ENCODE measurements around the gene MLXIP.
"Not testable (repeated sequence)": the region's sequence is repeated elsewhere in the genome, so short reads cannot be mapped to it uniquely, and the experiment has no call there.

Gene MLXIP

DNA sequence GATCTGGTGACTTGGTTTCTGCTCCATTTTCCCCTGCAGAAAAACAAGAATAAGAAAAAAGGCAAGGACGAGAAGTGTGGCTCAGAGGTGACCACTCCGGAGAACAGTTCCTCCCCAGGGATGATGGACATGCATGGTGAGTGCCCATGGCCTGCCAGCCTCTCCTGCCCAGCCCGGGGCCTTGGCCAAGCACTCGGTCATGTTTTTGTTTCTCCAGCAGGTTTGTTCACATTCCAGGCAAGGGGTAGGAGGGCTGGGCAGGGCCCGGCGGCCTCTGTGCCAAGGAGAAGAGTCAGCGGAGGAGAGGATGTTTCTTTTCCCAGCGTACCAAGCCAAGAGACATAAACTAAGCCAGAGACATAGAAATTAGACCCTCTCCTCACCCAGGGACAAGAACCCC lies 43.3 kb upstream of the MLXIP start:
- TF ChIP-seq, protein P1, sequence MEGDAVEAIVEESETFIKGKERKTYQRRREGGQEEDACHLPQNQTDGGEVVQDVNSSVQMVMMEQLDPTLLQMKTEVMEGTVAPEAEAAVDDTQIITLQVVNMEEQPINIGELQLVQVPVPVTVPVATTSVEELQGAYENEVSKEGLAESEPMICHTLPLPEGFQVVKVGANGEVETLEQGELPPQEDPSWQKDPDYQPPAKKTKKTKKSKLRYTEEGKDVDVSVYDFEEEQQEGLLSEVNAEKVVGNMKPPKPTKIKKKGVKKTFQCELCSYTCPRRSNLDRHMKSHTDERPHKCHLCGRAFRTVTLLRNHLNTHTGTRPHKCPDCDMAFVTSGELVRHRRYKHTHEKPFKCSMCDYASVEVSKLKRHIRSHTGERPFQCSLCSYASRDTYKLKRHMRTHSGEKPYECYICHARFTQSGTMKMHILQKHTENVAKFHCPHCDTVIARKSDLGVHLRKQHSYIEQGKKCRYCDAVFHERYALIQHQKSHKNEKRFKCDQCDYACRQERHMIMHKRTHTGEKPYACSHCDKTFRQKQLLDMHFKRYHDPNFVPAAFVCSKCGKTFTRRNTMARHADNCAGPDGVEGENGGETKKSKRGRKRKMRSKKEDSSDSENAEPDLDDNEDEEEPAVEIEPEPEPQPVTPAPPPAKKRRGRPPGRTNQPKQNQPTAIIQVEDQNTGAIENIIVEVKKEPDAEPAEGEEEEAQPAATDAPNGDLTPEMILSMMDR (conservative IDR thresholded peaks at IDR 0.05; ENCODE audit: low read depth, low read length), result no peak
- DNase-seq (ENCODE audit: low read depth), result no peak
- no peak overlapping the region for H3K4me3 ChIP-seq (ENCODE audit: low read length)

DNA sequence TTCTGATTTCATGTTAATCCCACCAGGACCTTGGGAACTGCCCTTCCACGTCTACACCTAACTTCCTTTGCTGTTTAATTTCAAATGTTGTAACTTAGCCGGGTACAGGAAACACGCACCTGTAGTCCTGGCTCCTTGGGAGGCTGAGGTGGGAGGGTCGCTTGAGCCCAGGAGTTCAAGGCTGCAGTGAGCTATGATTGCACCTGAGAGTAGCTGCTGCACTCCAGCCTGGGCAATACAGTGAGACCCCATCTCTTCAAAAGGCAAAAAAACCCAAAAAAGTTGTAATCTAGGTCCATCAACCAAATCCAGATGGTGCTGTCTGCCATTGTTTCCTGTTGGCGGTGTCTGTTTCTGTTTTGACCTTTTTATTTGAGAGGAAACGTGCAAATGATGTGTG lies 42.4 kb upstream of the MLXIP start:
- no peak for DNase-seq (ENCODE audit: low read depth)
- TF ChIP-seq, protein P1 (conservative IDR thresholded peaks at IDR 0.05; ENCODE audit: low read depth, low read length), result no peak
- H3K4me3 ChIP-seq (ENCODE audit: low read length), result no peak overlapping the region

DNA sequence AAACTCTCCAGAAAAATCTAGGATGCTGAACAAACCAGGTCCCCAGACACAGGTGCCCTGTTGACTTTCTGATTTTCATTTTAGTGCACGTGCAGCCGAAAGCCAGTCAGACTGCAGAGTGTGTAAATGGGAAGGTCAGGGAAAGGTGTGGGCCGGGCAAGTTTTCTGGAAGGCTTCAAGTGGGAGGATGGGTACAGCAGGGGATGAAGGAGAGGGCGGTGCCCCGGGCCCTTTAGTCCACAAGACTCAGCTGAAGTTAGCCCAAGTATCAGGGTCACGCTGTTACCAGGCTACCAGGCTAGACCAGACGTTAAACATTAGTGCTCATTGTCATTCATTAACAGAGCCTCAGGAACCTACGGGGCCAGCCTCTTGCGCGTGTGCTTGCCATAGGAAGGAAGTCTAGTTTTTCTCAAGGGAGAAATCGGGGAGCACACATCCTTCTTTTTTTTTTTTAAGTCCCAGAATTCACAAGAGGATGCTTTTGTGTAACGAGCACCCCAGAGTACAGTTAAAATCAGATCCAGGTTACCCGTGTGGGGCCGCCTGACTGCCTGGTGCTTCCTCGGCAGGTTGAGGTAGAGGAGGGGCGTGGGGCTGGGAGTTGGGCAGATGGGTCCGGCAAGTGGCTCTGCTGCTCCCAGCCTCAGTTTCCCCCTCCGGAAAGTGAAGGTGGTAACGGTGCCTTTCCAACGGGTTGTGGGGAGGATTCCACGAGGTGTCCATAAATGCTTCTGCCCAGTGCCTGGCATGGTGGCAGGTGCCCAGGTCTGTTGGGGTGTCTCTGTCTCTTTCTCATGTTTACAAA lies 37.8 kb upstream of the MLXIP start:
- H3K4me3 ChIP-seq (ENCODE audit: low read length), result no peak overlapping the region
- no peak for DNase-seq (ENCODE audit: low read depth)
- TF ChIP-seq, protein P1 (conservative IDR thresholded peaks at IDR 0.05; ENCODE audit: low read depth, low read length), result no peak

DNA sequence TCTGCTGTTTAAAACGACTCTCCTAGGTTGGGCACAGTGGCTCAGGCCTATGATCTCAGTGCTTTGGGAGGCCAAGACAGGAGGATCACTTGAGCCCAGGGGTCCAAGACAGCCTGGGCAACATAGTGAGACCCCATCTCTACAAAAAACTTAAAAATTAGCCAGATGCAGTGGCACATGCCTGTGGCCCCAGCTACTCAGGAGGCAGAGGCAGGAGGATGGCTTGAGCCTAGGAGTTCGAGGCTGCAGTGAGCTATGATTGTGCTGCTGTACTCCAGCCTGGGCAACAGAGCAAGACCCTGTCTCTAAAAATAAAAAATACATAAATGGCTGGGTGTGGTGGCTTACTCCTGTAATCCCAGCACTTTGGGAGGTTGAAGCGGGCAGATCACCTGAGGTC lies 37.1 kb upstream of the MLXIP start:
- H3K4me3 ChIP-seq (ENCODE audit: low read length), result not testable (repeated sequence)

DNA sequence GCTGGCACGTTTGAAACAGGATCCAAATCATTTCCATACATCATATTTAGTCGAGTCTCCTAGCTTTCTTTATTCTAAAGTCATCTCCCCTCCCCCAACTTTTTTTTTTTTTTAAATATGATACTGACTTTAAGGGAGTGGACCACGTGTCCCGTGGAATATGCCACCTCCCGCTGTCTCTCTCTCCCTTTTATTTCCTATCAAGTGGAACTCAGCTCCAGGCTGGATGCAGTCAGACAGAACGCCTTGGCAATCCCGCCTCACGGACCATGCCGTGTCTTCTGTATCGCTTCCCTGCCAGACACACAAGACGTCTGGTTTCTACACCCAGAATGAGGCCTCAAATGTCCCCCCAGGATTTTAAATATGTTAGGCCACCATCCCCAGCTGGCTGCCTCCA lies 35.6 kb upstream of the MLXIP start:
- TF ChIP-seq, protein P1 (conservative IDR thresholded peaks at IDR 0.05; ENCODE audit: low read depth, low read length), result no peak
- no peak for DNase-seq (ENCODE audit: low read depth)
- no peak overlapping the region for H3K4me3 ChIP-seq (ENCODE audit: low read length)

More for the DNA sequence above, 37.1 kb upstream of the MLXIP start:
- DNase-seq (ENCODE audit: low read depth), result not testable (repeated sequence)

DNA sequence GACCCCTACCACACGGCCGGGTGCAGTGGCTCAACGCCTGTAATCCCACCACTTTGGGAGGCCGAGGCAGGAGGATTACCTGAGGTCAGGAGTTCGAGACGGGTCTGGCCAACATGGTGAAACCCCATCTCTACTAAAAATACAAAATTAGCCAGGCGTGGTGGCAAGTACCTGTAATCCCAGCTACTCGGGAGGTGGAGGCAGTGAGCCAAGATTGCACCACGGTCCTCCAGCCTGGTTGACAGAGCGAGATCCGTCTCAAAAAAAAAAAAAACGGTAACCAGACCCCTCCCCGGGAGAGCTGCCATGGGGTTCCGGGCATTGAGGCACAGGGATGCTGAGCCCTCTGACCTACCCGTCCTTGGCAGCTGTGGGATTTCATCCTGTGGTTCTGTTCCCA lies 35.1 kb upstream of the MLXIP start:
- no peak for DNase-seq (ENCODE audit: low read depth)
- no peak overlapping the region for H3K4me3 ChIP-seq (ENCODE audit: low read length)
- TF ChIP-seq, protein P1 (conservative IDR thresholded peaks at IDR 0.05; ENCODE audit: low read depth, low read length), result no peak

DNA sequence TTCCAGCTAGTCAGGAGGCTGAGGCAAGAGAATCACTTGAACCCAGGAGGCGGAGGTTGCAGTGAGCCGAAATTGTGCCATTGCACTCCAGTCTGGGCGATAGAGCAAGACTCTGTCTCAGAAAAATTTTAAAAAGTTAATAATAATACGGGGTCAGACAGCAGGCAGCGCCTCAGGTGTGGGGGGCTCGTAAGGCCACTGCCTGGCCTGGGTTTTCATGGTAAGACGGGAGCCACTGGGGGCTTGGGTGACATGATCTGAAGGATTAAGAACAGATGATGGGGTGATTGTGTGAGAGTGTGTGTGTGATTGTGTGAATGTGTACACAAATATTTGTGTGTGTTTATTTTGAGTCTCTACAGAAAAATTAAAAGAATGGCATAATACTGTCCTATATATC lies 33.3 kb upstream of the MLXIP start:
- TF ChIP-seq, protein P1 (conservative IDR thresholded peaks at IDR 0.05; ENCODE audit: low read depth, low read length), result no peak
- no peak for DNase-seq (ENCODE audit: low read depth)
- no peak overlapping the region for H3K4me3 ChIP-seq (ENCODE audit: low read length)

Data from retinal pigment epithelial cell (primary cell).